Kasumi-1 (cell line): ENCODE results near the gene MTRF1L.
"Not testable (repeated sequence)": the region's sequence is repeated elsewhere in the genome, so short reads cannot be mapped to it uniquely, and the experiment has no call there.

Experiments
- DNase-seq, 2 experiments: peaks; one replicate each; lab custom pipeline; 2025; lab: John Stamatoyannopoulos, UW

Gene MTRF1L

GRCh38 chr6:152969688-152970418 lies 32.7 kb downstream of the MTRF1L start:
- DNase-seq = no peak

- DNase-seq = not testable (repeated sequence)
Observed at GRCh38 chr6:152966168-152966894, 36.2 kb downstream of the MTRF1L start.

- peak in 1 of 2 experiments; percentile 24 for DNase-seq
Observed at GRCh38 chr6:152959333-152959732, 43.2 kb downstream of the MTRF1L start.

GRCh38 chr6:152957796-152958195 lies 44.7 kb downstream of the MTRF1L start:
- DNase-seq = no peak

GRCh38 chr6:152954443-152954842 lies 48.1 kb downstream of the MTRF1L start:
- DNase-seq = peak in 1 of 2 experiments; percentile 7

- peak; percentile 56 to 67 for DNase-seq
Observed at GRCh38 chr6:152952866-152953509, 49.5 kb downstream of the MTRF1L start.

- DNase-seq = no peak
Observed at GRCh38 chr6:152952045-152952444, 50.5 kb downstream of the MTRF1L start.

- no peak for DNase-seq
Observed at GRCh38 chr6:152950240-152950639, 52.3 kb downstream of the MTRF1L start.

GRCh38 chr6:152948150-152948768 lies 54.2 kb downstream of the MTRF1L start:
- peak; percentile 40 to 72 for DNase-seq

GRCh38 chr6:152946995-152947394 lies 55.5 kb downstream of the MTRF1L start:
- DNase-seq = no peak

GRCh38 chr6:152946484-152946883 lies 56.0 kb downstream of the MTRF1L start:
- DNase-seq = no peak

- DNase-seq = no peak
Observed at GRCh38 chr6:152943260-152943897, 59.1 kb downstream of the MTRF1L start.

GRCh38 chr6:152942319-152942869 lies 60.1 kb downstream of the MTRF1L start:
- no peak for DNase-seq

GRCh38 chr6:152941746-152942145 lies 60.8 kb downstream of the MTRF1L start:
- no peak for DNase-seq
